Endothelial cell of umbilical vein (primary cell): Measurements from ENCODE around the gene CAMK2N1. TPM values are rescaled to one million over a fixed set of nuclear protein-coding genes. Genes with fewer than 3 reads are reported as not detected.

Source experiments
- BruUV-seq: library from RNA; stranded (reverse); fragments of 400-500 nt; replicated peaks from 2 replicates; lab custom pipeline; 2021; lab: Mats Ljungman, UMichigan
- CTCF ChIA-PET: fragments of 300-600, 350-600 bp; sonication (Branson Sonifier 250); formaldehyde crosslinking; loops from one replicate; lab custom pipeline; 2021; ENCODE audit warnings: antibody characterized with exemption, inconsistent platforms; lab: Charles Lee
- POLR2A ChIA-PET: fragments of 300-600, 350-600 bp; sonication (Branson Sonifier 250); formaldehyde crosslinking; loops from one replicate; lab custom pipeline; 2021; ENCODE audit warnings: antibody characterized with exemption, inconsistent platforms; lab: Charles Lee
- DNase-seq: peaks from one replicate; pipeline ENCODE4 v3.0.0-alpha.2; 2011; ENCODE audit warnings: low read depth, low spot score
- FAIRE-seq: peaks from 2 replicates; lab custom pipeline; 2011; peaks lifted over from hg19 to GRCh38; lab: Jason Lieb, UNC
- H2AFZ ChIP-seq: 2 replicates; pipeline ENCODE4 v1.6.0; 2012; ENCODE audit warnings: low read depth, low read length, control low read depth, inconsistent platforms
- H3K27ac ChIP-seq: 2 replicates; pipeline ENCODE4 v1.5.1; 2011; ENCODE audit warnings: low read depth, mild to moderate bottlenecking, control low read depth, low read length, moderate library complexity; ENCODE audit not compliant: insufficient read depth
- H3K27me3 ChIP-seq, 2 experiments: 2 replicates each; pipeline versions ENCODE4 v1.6.0 to v1.6.1; 2011; ENCODE audit warnings: low read length in 2 of 2, mixed read lengths in 1 of 2; ENCODE audit not compliant: control insufficient read depth in 2 of 2, insufficient read depth in 2 of 2
- H3K36me3 ChIP-seq, 2 experiments: 2 replicates in 1 of 2; 3 replicates in 1 of 2; pipeline ENCODE4 v1.5.1; 2011; ENCODE audit warnings: low read length in 2 of 2, mild to moderate bottlenecking in 1 of 2, moderate library complexity in 1 of 2; ENCODE audit not compliant: control insufficient read depth in 2 of 2, insufficient read depth in 2 of 2; ENCODE audit errors: extremely low read depth in 1 of 2
- H3K4me1 ChIP-seq: 3 replicates; pipeline ENCODE4 v1.5.1; 2011; ENCODE audit warnings: mild to moderate bottlenecking, low read length; ENCODE audit not compliant: control insufficient read depth, insufficient read depth; ENCODE audit errors: extremely low read depth
- H3K4me2 ChIP-seq: 2 replicates; pipeline ENCODE4 v1.6.1; 2011; ENCODE audit warnings: low read length, control low read depth, mixed read lengths; ENCODE audit not compliant: insufficient read depth
- H3K4me3 ChIP-seq, 3 experiments: fragments of 200-600 bp in 1 of 3; sonication (generic), shearing (Covaris generic) in 1 of 3; replicated peaks in 1 of 3; 2 replicates each; pipeline ENCODE4 v1.5.1; 2011 to 2016; ENCODE audit warnings: control low read depth in 3 of 3, low read length in 3 of 3, mild to moderate bottlenecking in 2 of 3, inconsistent platforms in 1 of 3, low read depth in 1 of 3, moderate library complexity in 1 of 3; ENCODE audit not compliant: insufficient read depth in 1 of 3
- H3K79me2 ChIP-seq: 2 replicates; pipeline ENCODE4 v1.6.0; 2012; ENCODE audit warnings: low read length, inconsistent platforms; ENCODE audit not compliant: control insufficient read depth, insufficient read depth
- H3K9ac ChIP-seq: replicated peaks from 2 replicates; pipeline ENCODE3; 2011; ENCODE audit warnings: low read length, control low read depth; ENCODE audit not compliant: insufficient read depth; ENCODE audit errors: extremely low read depth
- H3K9me1 ChIP-seq: replicated peaks from 3 replicates; pipeline ENCODE4 v1.6.0; 2011; ENCODE audit warnings: mild to moderate bottlenecking, low read length; ENCODE audit not compliant: control insufficient read depth, insufficient read depth; ENCODE audit errors: extremely low read depth
- H3K9me3 ChIP-seq: replicated peaks from 2 replicates; pipeline ENCODE4 v1.5.1; 2012; ENCODE audit warnings: low read length, inconsistent platforms; ENCODE audit not compliant: control insufficient read depth, insufficient read depth
- H4K20me1 ChIP-seq: replicated peaks from 2 replicates; pipeline ENCODE3; 2011; ENCODE audit warnings: mild to moderate bottlenecking, low read length; ENCODE audit not compliant: control insufficient read depth, insufficient read depth; ENCODE audit errors: extremely low read depth
- CTCF ChIP-seq, 2 donors: IDR thresholded peaks; 1 replicate in 1 of 2; 2 replicates in 1 of 2; pipeline ENCODE4 v1.5.1; 2011; ENCODE audit warnings: low read length in 2 of 2, mild to moderate bottlenecking in 2 of 2, moderate library complexity in 2 of 2, control low read depth in 1 of 2, inconsistent platforms in 1 of 2, low read depth in 1 of 2; ENCODE audit not compliant: insufficient read depth in 1 of 2; ENCODE audit errors: extremely low read depth in 1 of 2
- GATA2 ChIP-seq: IDR thresholded peaks from 2 replicates; pipeline ENCODE4 v1.7.0; 2011; ENCODE audit warnings: low read depth, mild to moderate bottlenecking, moderate library complexity, mixed read lengths, low read length; ENCODE audit not compliant: insufficient read length, insufficient read depth
- JUN ChIP-seq: IDR thresholded peaks from 2 replicates; pipeline ENCODE4 v1.6.1; 2011; ENCODE audit warnings: borderline replicate concordance, low read depth; ENCODE audit not compliant: insufficient read length, insufficient read depth
- MYC ChIP-seq: IDR thresholded peaks from one replicate; pipeline ENCODE4 v1.6.1; 2011; ENCODE audit warnings: mild to moderate bottlenecking, low read depth, low read length
- POLR2A ChIP-seq: IDR thresholded peaks from 2 replicates; pipeline ENCODE4 v1.6.1; 2012; ENCODE audit warnings: low read depth, mild to moderate bottlenecking, control low read depth, low read length
- POLR2AphosphoS5 ChIP-seq: IDR thresholded peaks from 2 replicates; pipeline ENCODE4 v1.6.1; 2012; ENCODE audit warnings: low read depth, mild to moderate bottlenecking, control low read depth, low read length, moderate library complexity; ENCODE audit not compliant: insufficient read depth
- dilution Hi-C: fragments of 300-500 bp; cut with MboI; formaldehyde crosslinking; loops from one replicate; pipeline ENCODE4 v1.15.0; 2019; ENCODE audit warnings: low sequenced_read_pairs; ENCODE audit not compliant: extremely low pct_ligation_motif_present
- intact Hi-C: fragments of 100-400 bp; cut with micrococcal nuclease; formaldehyde crosslinking; loops from one replicate; pipeline ENCODE4 v1.10.0; 2022
- polyA plus RNA-seq, 4 experiments: library from polyadenylated mRNA; depleted of rRNA in 3 of 4; stranded (reverse) in 3 of 4; unstranded in 1 of 4; fragments of >200 nt; gene quantifications; 2 replicates each; pipeline versions ENCODE4 v1.2.1 to v1.2.3, GENCODE V29; 2011 to 2012; ENCODE audit warnings: missing spikeins in 1 of 4
- total RNA-seq: library from RNA; stranded (reverse); gene quantifications from 2 replicates; pipeline ENCODE4 v1.2.3, GENCODE V29; 2021

The CAMK2N1 gene
- total and polyA plus RNA-seq, 2 donors (not counting 3 experiments of a cell fraction or from before 2014, with no cell fraction given), result 3.3 to 18.3 TPM

GRCh38 chr1:20474333-20474975 is 11.6 kb downstream of the CAMK2N1 start:
- H3K27me3 ChIP-seq, result peaks cover 0 to 3% of the 10 kb centered on the region in 2 experiments
- DNase-seq, result no peak
- no peak overlapping the region for H3K4me3 ChIP-seq
- no peak overlapping the region for H3K4me2 ChIP-seq
- no peak for FAIRE-seq
- dilution Hi-C loops (no loop called here), intact Hi-C loops (loop anchor here (1.0 kb wide), 1 partner anchor 18 kb away; no protein-coding TSS in a partner anchor)
- no peaks in the 10 kb centered on the region for H3K9me3 ChIP-seq
- H3K79me2 ChIP-seq, result no peaks in the 10 kb centered on the region
- H3K9me1 ChIP-seq, result no peaks in the 10 kb centered on the region
- no peaks in the 10 kb centered on the region for H3K36me3 ChIP-seq
- no peaks in the 10 kb centered on the region for H4K20me1 ChIP-seq
- TF ChIP-seq MYC (no peak), CTCF (IDR thresholded peaks at IDR 0.05; ENCODE audit: extremely low read depth in 1 of 2, insufficient read depth in 1 of 2, low read depth in 1 of 2, low read length in 2 of 2) (no peak), JUN (no peak), GATA2 (no peak), POLR2AphosphoS5 (no peak), POLR2A (no peak)
- CTCF ChIA-PET, result interaction anchor here (0.9 to 1.6 kb wide), 3 partner anchors 9 to 20 kb away, joined by 3 to 6 read pairs (median 3); no protein-coding TSS in a partner anchor
- no TSS peak for BruUV-seq
- no peak overlapping the region for H2AFZ ChIP-seq
- H3K9ac ChIP-seq, result no peak overlapping the region
- peaks cover 5% of the 10 kb centered on the region for H3K4me1 ChIP-seq
- H3K27ac ChIP-seq, result no peak overlapping the region
- POLR2A ChIA-PET, result no interaction called here
